Measurements from ENCODE around the gene ADAM23.

Gene ADAM23

DNA sequence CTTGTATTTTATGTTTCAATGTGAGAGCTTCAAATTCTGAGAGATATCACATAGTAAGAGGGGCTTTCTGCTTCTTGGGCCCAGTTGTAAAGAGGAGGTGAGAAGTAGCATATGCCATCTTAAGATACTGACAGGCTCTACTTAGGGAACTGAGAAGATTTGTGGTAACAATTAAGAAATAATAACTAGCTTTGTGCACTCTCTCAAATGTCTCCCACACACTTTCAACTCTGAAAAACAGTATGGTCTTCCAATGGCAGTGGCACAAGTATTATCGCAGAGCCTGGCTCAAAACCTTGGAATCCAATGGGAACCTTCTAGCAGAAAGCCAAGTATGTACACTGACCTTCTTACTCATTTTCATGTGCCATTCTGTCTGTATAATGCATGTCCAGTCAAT, 118.6 kb downstream of the ADAM23 start:
- Histone ChIP-seq H3K9ac (ENCODE audit: low read length) (no peak overlapping the region), H4K20me1 (ENCODE audit: insufficient read depth, low read length) (no peaks in the 10 kb centered on the region), H3K36me3 (replicated peaks; ENCODE audit: low read depth, low read length) (no peaks in the 10 kb centered on the region), H3K4me2 (ENCODE audit: low read length) (no peak overlapping the region), H3K9me3 (ENCODE audit: insufficient read depth, low read length) (no peaks in the 10 kb centered on the region), H3K4me3 (ENCODE audit: low read length) (no peak overlapping the region), H3K79me2 (ENCODE audit: low read length) (no peaks in the 10 kb centered on the region), H2AFZ (ENCODE audit: low read depth, low read length) (no peak overlapping the region), H3K27ac (ENCODE audit: low read length) (no peak overlapping the region), H3K27me3 (ENCODE audit: low read depth, low read length) (no peaks in the 10 kb centered on the region), H3K4me1 (ENCODE audit: low read length) (peaks cover 6% of the 10 kb centered on the region)
- no peak for TF ChIP-seq EZH2phosphoT487 (IDR thresholded peaks at IDR 0.05; ENCODE audit: low read depth)
- TF ChIP-seq, protein P1, sequence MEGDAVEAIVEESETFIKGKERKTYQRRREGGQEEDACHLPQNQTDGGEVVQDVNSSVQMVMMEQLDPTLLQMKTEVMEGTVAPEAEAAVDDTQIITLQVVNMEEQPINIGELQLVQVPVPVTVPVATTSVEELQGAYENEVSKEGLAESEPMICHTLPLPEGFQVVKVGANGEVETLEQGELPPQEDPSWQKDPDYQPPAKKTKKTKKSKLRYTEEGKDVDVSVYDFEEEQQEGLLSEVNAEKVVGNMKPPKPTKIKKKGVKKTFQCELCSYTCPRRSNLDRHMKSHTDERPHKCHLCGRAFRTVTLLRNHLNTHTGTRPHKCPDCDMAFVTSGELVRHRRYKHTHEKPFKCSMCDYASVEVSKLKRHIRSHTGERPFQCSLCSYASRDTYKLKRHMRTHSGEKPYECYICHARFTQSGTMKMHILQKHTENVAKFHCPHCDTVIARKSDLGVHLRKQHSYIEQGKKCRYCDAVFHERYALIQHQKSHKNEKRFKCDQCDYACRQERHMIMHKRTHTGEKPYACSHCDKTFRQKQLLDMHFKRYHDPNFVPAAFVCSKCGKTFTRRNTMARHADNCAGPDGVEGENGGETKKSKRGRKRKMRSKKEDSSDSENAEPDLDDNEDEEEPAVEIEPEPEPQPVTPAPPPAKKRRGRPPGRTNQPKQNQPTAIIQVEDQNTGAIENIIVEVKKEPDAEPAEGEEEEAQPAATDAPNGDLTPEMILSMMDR (IDR thresholded peaks at IDR 0.05; ENCODE audit: low read depth, low read length): no peak

DNA sequence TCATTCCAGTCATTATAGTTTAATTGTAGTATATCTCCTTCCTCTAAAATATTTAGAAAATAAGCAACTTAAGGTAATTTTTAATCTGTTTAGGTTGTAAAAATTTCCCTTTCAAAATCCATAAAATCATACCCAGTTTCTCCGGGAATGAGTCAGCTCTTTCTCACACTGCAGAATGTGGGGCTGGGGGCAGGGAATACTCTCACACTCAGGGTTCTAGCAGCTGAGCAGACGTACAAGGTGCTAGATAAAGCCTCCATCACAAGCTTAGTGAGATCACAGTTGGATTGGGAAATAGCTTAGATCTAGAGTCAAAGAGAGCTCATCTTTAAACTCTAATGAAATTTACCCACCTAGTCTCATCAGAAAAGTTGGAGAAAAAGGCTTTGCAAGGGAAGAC, 119.0 kb downstream of the ADAM23 start:
- Histone ChIP-seq H3K27ac (ENCODE audit: low read length) (no peak overlapping the region), H2AFZ (ENCODE audit: low read depth, low read length) (no peak overlapping the region), H3K9me3 (ENCODE audit: insufficient read depth, low read length) (no peaks in the 10 kb centered on the region), H3K27me3 (ENCODE audit: low read depth, low read length) (no peaks in the 10 kb centered on the region), H3K4me1 (ENCODE audit: low read length) (peaks cover 6% of the 10 kb centered on the region), H3K79me2 (ENCODE audit: low read length) (no peaks in the 10 kb centered on the region), H3K9ac (ENCODE audit: low read length) (no peak overlapping the region), H3K4me2 (ENCODE audit: low read length) (no peak overlapping the region), H4K20me1 (ENCODE audit: insufficient read depth, low read length) (no peaks in the 10 kb centered on the region), H3K4me3 (ENCODE audit: low read length) (no peak overlapping the region), H3K36me3 (replicated peaks; ENCODE audit: low read depth, low read length) (no peaks in the 10 kb centered on the region)
- TF ChIP-seq, protein P1 (IDR thresholded peaks at IDR 0.05; ENCODE audit: low read depth, low read length): no peak
- no peak for TF ChIP-seq EZH2phosphoT487 (IDR thresholded peaks at IDR 0.05; ENCODE audit: low read depth)

DNA sequence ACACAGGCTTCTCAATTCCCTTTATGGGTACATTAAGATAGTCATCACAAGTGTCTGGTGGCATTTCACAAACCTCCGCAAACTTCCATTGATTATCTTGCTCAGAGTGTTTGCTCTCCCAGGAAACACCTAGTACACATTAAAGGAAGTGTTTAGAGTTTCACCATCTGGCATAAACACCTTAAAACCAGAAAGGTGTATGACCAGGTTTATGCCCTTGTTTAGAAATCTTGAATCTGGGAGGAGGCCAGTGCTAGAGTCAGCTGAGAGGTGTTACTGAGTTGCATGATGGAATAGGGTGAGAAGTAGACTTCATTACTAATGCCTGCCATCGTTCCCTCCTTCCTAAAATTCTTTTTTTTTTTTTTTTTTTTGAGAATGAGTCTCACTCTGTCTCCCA, 120.0 kb downstream of the ADAM23 start:
- Histone ChIP-seq H4K20me1 (ENCODE audit: insufficient read depth, low read length) (no peaks in the 10 kb centered on the region), H3K27ac (ENCODE audit: low read length) (no peak overlapping the region), H3K79me2 (ENCODE audit: low read length) (no peaks in the 10 kb centered on the region), H3K27me3 (ENCODE audit: low read depth, low read length) (no peaks in the 10 kb centered on the region), H3K36me3 (replicated peaks; ENCODE audit: low read depth, low read length) (peaks cover 2% of the 10 kb centered on the region), H3K9me3 (ENCODE audit: insufficient read depth, low read length) (no peaks in the 10 kb centered on the region), H3K9ac (ENCODE audit: low read length) (no peak overlapping the region), H2AFZ (ENCODE audit: low read depth, low read length) (no peak overlapping the region), H3K4me1 (ENCODE audit: low read length) (peaks cover 6% of the 10 kb centered on the region), H3K4me3 (ENCODE audit: low read length) (no peak overlapping the region), H3K4me2 (ENCODE audit: low read length) (no peak overlapping the region)
- no peak for TF ChIP-seq EZH2phosphoT487 (IDR thresholded peaks at IDR 0.05; ENCODE audit: low read depth)
- TF ChIP-seq, protein P1 (IDR thresholded peaks at IDR 0.05; ENCODE audit: low read depth, low read length): no peak

DNA sequence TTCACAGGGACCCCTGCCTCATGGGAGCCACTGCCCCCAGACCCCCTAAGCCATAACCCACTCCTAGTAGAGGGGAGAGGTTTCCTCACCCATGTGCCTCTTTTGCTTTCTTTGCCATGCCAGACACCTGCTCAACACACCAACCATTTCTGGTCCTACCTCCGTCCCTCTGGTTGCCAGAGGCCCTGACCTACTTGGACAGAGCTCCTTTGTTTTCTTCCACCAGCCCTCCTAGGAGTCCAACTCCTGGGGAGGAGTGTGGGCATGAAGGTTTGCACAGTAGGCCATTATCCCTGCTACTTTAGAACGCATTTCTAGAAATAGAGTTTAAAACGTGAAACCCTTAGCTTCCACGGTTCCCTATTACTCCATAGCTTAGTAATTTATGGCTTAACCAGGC, 122.3 kb downstream of the ADAM23 start:
- no peaks in the 10 kb centered on the region for H3K9me3 ChIP-seq (ENCODE audit: insufficient read depth, low read length)
- no peak overlapping the region for H3K27ac ChIP-seq (ENCODE audit: low read length)
- no peaks in the 10 kb centered on the region for H4K20me1 ChIP-seq (ENCODE audit: insufficient read depth, low read length)
- H3K27me3 ChIP-seq (ENCODE audit: low read depth, low read length): no peaks in the 10 kb centered on the region
- H3K4me3 ChIP-seq (ENCODE audit: low read length): no peak overlapping the region
- TF ChIP-seq, protein P1 (IDR thresholded peaks at IDR 0.05; ENCODE audit: low read depth, low read length): no peak
- no peak for TF ChIP-seq EZH2phosphoT487 (IDR thresholded peaks at IDR 0.05; ENCODE audit: low read depth)
- H3K4me2 ChIP-seq (ENCODE audit: low read length): no peak overlapping the region
- peaks cover 2% of the 10 kb centered on the region for H3K36me3 ChIP-seq (replicated peaks; ENCODE audit: low read depth, low read length)
- peaks cover 6% of the 10 kb centered on the region for H3K4me1 ChIP-seq (ENCODE audit: low read length)
- H3K79me2 ChIP-seq (ENCODE audit: low read length): no peaks in the 10 kb centered on the region
- H2AFZ ChIP-seq (ENCODE audit: low read depth, low read length): no peak overlapping the region
- H3K9ac ChIP-seq (ENCODE audit: low read length): no peak overlapping the region
